Measurements from ENCODE around the gene RBP3. TPM values are rescaled to one million over a fixed set of nuclear protein-coding genes. Genes with fewer than 3 reads are reported as not detected.

Gene RBP3
- total RNA-seq, 1 donor from 2014 or later = not detected

- Mint-ChIP-seq H3K9me3 (ENCODE audit: unreplicated experiment) (peaks cover 4% of the 10 kb centered on the region), H3K4me3 (ENCODE audit: unreplicated experiment) (no peak overlapping the region), H3K4me1 (ENCODE audit: low read depth, unreplicated experiment) (peaks cover 3% of the 10 kb centered on the region), H3K36me3 (ENCODE audit: unreplicated experiment) (peaks cover 5% of the 10 kb centered on the region), H3K27ac (ENCODE audit: unreplicated experiment) (no peak overlapping the region), H3K27me3 (ENCODE audit: unreplicated experiment) (no peaks in the 10 kb centered on the region)
- TF ChIP-seq, protein P1, sequence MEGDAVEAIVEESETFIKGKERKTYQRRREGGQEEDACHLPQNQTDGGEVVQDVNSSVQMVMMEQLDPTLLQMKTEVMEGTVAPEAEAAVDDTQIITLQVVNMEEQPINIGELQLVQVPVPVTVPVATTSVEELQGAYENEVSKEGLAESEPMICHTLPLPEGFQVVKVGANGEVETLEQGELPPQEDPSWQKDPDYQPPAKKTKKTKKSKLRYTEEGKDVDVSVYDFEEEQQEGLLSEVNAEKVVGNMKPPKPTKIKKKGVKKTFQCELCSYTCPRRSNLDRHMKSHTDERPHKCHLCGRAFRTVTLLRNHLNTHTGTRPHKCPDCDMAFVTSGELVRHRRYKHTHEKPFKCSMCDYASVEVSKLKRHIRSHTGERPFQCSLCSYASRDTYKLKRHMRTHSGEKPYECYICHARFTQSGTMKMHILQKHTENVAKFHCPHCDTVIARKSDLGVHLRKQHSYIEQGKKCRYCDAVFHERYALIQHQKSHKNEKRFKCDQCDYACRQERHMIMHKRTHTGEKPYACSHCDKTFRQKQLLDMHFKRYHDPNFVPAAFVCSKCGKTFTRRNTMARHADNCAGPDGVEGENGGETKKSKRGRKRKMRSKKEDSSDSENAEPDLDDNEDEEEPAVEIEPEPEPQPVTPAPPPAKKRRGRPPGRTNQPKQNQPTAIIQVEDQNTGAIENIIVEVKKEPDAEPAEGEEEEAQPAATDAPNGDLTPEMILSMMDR (IDR thresholded peaks at IDR 0.05; ENCODE audit: partially characterized antibody, unreplicated experiment) = no peak
- DNase-seq = no peak
These were observed 41.5 kb downstream of the RBP3 start for GRCh38 chr10:47389619-47390018.

DNA sequence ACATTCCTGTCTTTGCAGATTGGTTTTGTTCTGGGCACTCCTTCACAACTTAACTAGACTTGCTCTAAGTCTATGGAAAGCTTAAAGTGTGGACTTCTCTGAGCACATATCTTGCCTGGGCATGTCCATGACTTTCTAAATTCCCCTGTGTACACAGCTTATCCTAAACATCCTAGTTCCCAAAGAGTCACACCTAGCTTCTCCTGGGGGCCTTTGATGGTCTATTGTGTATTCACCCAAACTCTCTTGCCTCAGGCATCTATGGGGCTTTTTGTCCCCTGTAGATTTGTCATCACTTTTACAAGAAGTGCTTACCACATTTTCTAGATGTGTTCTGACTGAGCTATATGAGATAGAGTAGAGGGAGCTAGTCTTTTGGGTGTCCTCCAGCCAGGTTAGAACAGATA is 48.2 kb downstream of the RBP3 start:
- Mint-ChIP-seq H3K4me1 (ENCODE audit: low read depth, unreplicated experiment) (peaks cover 9% of the 10 kb centered on the region), H3K4me3 (ENCODE audit: unreplicated experiment) (no peak overlapping the region), H3K36me3 (ENCODE audit: unreplicated experiment) (peaks cover 8% of the 10 kb centered on the region), H3K9me3 (ENCODE audit: unreplicated experiment) (peaks cover 2% of the 10 kb centered on the region), H3K27ac (ENCODE audit: unreplicated experiment) (no peak overlapping the region), H3K27me3 (ENCODE audit: unreplicated experiment) (no peaks in the 10 kb centered on the region)
- no peak for DNase-seq
- TF ChIP-seq, protein P1 (IDR thresholded peaks at IDR 0.05; ENCODE audit: partially characterized antibody, unreplicated experiment) = no peak

GRCh38 chr10:47397256-47397655 is 49.1 kb downstream of the RBP3 start:
- H3K27ac Mint-ChIP-seq (ENCODE audit: unreplicated experiment) = no peak overlapping the region
- peaks cover 8% of the 10 kb centered on the region for H3K36me3 Mint-ChIP-seq (ENCODE audit: unreplicated experiment)
- peaks cover 13% of the 10 kb centered on the region for H3K4me1 Mint-ChIP-seq (ENCODE audit: low read depth, unreplicated experiment)
- DNase-seq = no peak
- no peak overlapping the region for H3K4me3 Mint-ChIP-seq (ENCODE audit: unreplicated experiment)
- TF ChIP-seq, protein P1 (IDR thresholded peaks at IDR 0.05; ENCODE audit: partially characterized antibody, unreplicated experiment) = no peak
- no peaks in the 10 kb centered on the region for H3K27me3 Mint-ChIP-seq (ENCODE audit: unreplicated experiment)
- H3K9me3 Mint-ChIP-seq (ENCODE audit: unreplicated experiment) = peaks cover 3% of the 10 kb centered on the region

DNA sequence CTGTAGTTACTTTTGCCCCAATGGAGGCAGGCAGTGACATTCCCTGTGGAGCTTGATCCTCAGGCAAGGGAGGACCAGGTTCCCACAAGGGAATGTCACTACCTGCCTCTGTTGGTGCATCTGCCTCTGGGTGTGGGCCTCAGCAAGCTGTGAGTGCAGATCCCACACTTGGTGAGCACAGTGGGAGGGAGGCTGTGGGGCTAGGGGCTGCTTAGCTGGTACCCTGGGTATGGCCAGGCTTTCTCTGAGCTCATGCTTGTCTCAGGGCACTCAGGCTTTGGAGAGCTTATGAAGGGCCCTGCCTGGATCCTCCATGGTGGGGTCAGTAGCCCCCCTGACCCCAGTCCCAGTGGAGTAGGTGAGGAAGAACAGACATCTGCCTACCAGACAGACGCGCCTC is 52.1 kb downstream of the RBP3 start:
- DNase-seq = no peak
- Mint-ChIP-seq H3K4me1 (ENCODE audit: low read depth, unreplicated experiment) (peaks cover 17% of the 10 kb centered on the region), H3K36me3 (ENCODE audit: unreplicated experiment) (peaks cover 8% of the 10 kb centered on the region), H3K4me3 (ENCODE audit: unreplicated experiment) (no peak overlapping the region), H3K9me3 (ENCODE audit: unreplicated experiment) (peaks cover 10% of the 10 kb centered on the region), H3K27ac (ENCODE audit: unreplicated experiment) (no peak overlapping the region), H3K27me3 (ENCODE audit: unreplicated experiment) (peaks cover 9% of the 10 kb centered on the region)
- TF ChIP-seq, protein P1 (IDR thresholded peaks at IDR 0.05; ENCODE audit: partially characterized antibody, unreplicated experiment) = no peak

DNA sequence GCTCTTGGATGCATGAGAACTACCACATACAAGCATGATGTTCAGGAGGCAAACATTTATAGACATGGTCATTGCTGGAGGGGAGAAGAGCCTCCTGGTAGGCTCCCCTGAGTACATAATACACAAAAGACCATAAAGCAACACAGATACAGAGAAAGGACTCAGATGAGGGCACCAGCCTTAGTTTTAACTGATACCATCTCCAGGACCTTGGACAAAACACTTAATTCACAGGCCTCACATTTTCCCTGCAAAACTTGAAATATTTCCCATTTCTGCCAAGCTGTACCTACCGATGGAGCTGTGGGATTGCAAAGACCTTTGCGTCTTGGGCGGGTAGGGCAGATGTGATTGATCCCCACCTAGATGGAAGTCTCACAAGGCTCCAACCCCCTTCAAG is 52.6 kb downstream of the RBP3 start:
- H3K4me1 Mint-ChIP-seq (ENCODE audit: low read depth, unreplicated experiment) = peaks cover 17% of the 10 kb centered on the region
- TF ChIP-seq, protein P1 (IDR thresholded peaks at IDR 0.05; ENCODE audit: partially characterized antibody, unreplicated experiment) = no peak
- DNase-seq = no peak
- peaks cover 5% of the 10 kb centered on the region for H3K36me3 Mint-ChIP-seq (ENCODE audit: unreplicated experiment)
- peaks cover 9% of the 10 kb centered on the region for H3K27me3 Mint-ChIP-seq (ENCODE audit: unreplicated experiment)
- H3K4me3 Mint-ChIP-seq (ENCODE audit: unreplicated experiment) = peak overlapping the region; percentile 25
- H3K9me3 Mint-ChIP-seq (ENCODE audit: unreplicated experiment) = peaks cover 12% of the 10 kb centered on the region
- H3K27ac Mint-ChIP-seq (ENCODE audit: unreplicated experiment) = no peak overlapping the region

Measured in glutamatergic neuron (in vitro differentiated cells).